GM18873 (cell line): ENCODE results near the gene PIAS4.

Source experiments
- ATAC-seq: cut with Tn5 transposase; IDR thresholded peaks from one replicate; pipeline ENCODE4 v1.9.1; 2021; ENCODE audit warnings: mild to moderate bottlenecking, moderate library complexity, moderate number of reproducible peaks; ENCODE audit not compliant: unreplicated experiment, low FRiP score

The PIAS4 gene

DNA sequence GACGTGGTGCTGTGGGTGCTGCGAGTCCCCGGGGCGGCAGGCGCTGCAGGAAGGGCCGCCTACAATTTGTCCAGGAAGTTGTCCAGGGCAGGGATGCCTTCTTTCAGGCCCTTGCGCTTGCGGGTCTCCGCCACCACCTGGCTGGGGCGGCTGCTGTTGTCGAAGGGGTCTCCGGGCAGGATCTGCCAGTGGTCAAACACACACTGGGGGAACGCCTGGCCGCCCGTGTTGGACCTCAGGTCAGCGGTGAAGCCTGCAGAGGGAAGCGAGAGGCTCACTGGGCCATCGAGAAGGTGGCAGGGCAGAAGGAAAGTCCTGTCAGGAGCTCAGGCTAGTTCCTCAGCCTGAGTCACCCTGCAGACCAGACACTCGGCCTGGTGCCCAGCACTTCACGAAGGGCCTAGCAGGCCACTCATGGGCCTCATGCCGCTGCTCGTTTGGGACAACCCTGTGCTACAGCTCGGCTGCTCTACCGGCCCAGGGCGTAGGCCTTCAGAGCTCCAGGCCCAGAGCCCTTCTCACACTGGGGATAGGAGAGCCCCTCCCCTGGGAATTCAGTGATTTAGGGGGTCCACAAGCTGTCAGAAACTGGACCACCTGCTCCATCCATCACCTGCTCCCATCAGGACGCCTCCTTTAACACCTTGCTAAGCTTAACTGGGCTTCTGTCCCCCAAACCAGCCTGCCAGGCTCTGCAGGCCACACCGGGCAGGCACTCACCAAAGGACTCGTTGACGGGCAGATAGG, 30.9 kb upstream of the PIAS4 start:
- ATAC-seq, result no peak

DNA sequence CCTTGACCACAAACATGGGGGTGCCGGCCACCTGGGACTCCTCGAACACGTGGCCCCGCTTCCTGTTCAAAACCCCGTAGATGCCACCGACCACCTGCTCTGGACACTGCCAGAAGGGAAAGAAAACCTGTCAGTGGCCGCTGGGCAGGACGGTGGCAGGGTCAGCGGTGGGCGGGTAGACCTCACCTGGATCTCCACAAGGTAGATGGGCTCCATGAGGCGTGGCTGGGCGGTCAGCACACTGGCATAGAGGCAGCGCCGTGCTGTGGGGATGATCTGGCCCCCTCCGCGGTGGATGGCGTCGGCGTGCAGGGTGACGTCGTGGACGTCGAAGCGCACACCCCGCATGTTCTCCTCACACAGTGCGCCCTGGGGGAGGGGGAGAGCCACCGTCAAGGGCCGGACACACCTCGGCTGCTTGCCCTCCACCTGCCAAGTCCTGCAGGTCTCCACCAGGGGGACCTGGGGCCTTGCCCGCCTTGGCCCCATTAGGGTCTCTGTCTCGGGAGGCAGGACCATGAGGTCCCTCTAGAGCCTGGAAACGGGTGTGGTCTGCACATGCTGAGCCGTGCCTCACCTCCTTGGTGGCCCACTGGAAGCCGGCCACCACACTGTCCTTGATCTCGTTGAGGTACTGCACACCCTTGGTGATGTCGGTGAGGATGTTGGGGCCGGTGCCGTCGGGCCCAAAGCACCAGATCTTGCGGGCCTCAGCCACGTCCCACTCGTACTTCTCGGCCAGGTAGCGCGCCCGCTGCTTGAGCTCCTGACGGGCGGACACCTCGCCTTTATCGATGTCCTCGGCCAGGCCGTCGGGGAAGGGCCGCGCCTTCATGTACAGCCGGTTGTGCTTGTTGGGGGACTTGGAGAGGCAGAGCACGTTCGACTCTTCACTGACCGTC, 30.0 kb upstream of the PIAS4 start:
- ATAC-seq, result no peak

DNA sequence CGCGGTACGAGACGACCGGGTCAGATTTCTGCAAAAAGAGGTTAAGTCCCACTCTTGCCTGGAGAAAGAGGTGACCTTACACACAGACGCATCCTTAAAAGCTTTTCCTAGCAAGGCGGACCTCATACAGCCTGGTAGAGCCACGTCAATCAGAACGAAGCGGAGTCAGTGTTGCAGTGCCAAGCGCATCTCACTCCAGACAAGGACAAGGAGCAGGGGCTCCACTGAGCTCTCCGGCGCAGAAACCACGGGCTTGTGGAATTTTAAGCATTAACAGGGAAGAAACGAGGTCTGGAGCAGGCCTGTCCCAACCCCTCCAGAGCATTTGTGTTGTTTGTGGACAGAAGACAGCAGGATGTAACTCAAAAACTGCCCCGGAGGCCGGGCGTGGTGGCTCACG, 29.4 kb upstream of the PIAS4 start:
- ATAC-seq, result no peak

GRCh38 chr19:3979289-3979673, 28.3 kb upstream of the PIAS4 start:
- no peak for ATAC-seq

GRCh38 chr19:3979674-3980352, 27.7 kb upstream of the PIAS4 start:
- no peak for ATAC-seq

DNA sequence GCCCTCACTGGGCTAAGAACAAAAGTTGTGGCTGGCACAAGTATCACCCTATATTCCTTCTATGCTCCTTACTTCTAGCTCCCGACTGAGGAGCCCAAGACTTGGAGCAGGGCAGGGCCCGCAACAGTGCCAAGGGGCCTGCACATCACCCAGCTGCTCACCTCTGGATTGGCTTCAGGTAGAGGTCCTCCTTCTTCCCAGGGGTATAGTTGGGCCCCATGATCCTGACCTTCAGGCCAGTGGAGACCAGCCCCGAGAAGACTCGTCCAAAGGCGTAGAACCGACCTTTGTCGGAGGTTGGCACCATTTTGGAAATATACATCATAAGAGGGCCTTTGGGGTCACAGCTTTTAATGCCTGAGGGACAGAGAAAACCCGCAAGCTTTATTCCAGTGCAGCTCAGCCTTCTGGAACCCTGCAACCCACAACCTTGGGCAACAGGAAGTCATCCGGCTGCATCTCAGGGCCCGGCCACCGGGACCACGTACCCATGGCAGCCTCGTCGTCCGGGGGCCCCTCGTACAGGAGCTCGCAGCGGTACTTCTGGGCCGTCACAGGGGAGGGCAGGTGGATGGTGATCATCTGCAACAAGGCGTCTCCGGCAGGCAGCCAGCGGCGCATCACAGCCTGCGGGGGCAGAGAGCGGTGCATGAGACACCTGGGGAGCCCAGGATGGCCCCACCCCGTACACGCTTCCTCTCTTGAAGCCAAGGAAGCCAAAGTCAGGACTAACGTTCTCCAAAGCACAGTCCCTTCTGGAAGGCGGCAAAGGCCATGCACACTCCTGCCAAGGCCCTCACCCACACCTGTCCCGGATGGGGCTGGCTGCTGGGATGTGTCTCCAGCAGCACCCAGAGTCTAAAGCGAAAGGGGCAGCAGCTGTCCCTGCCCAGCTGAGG, 26.9 kb upstream of the PIAS4 start:
- no peak for ATAC-seq

DNA sequence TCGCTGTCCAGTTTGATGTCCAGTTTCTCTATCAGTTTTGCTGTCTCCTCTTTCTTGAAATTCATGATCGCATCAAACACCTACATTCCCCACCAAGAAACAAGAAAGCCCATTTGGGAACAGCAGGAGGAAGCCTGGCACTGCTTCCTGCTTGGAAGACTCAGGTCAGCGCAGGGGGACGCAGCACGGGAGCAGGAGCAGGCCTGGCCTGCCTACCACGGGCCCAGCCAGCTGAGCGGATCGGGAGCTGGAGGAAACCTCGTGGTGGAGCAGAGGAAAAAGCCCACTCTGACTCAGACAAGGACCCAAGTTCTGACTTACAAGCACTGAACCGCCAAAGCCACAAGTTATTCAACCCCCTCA, 26.2 kb upstream of the PIAS4 start:
- no peak for ATAC-seq

DNA sequence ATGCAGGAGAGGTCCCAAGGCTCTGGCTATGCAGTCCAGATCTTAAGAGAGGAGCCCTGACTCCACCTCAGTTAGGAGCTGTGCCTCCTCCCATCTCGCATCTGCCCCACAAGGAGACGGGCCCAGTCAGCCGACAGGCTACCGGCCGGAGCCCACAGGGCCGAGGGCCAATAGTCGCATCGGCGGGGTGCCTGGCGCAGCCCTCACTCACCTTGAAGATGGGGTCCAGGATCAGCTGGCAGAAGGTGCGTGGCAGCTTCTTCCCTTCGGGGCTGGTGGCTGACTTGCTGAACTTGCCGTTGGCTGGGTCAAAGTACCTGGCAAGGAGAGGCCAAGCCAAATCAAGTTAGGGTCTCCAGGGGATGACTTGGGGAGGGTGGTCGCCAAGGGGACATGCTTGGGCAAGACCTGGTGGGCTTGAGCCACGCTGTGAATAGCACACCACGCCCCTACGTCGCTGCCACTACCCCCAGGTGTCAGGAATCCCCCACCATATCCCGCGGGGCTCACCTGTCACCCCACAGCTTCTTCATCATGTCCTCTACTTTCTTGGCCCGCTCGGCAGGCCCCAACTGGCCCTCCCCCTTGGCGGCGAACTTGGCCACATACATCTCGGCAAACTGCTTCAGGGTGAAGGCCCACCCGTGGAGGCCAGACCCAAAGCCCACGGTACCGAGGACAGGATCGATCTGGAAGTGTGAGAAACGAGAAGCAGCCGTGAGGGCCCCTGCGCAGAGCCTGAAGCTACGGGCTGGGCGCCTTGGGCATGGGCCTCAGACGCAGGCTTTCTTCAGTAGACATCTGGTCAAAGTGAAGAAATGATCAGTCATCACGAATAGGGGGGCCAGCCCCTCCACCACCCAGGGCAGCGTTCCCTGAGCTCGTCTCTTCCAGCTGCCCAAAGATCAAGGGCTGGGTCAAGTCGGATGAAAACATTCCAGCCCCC, 25.5 kb upstream of the PIAS4 start:
- no peak for ATAC-seq

DNA sequence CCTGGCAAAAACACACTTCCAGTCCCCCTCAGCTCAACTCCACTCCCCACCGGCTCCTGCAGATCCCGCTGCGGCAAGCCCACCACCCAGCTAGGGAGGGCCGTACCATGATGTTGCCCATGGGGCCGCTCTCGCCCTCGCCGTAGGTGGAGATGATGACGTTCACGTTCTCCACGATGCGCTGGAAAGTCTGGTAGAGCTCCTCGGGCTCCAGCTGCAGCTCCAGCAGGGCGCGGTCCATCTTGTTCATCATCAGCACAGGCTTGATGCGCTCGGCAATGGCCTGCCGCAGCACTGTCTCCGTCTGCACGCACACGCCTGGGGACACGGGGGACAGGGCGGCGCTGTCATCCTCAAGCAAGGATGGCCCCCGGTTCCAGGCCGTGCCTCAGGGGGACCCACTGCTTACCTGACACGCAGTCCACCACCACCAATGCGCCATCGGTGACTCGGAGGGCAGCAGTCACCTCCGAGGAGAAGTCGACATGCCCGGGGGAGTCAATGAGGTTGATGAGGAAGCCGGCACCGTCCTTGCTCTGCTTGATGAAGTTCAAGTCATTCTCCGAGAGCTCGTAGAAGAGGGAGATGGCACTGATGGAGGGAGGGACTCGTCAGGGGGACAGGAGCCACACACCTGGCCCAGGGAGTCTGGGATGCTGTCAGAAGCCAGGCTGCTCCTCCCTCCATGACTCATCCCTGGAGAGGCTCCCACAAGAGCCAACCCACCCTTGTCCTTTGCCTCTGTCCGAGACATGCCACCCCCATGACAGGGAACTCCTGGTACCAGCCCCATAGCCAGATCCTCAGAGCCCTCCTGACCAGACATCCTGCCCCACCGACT, 24.6 kb upstream of the PIAS4 start:
- ATAC-seq, result no peak

DNA sequence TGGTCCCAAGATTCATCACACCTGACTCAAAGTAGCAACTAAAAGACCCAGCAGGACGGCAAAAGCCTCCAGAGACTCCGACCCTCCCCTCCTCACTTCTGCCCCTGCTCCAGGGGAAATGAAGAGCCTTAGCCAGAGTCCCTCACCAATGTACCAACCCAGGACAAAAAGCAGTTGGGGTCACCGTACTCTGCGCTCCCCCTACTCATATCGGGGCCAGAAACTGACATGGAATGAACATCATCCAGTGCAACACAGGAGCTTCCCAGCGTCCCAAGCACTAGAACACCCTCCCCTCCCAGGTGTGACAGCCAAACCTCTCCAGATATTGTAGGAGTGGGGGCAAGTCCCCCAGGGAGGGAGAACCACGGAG, 24.0 kb upstream of the PIAS4 start:
- ATAC-seq, result no peak

- ATAC-seq, result no peak
These were observed 23.5 kb upstream of the PIAS4 start for GRCh38 chr19:3983936-3984583.

GRCh38 chr19:3984584-3984907, 23.0 kb upstream of the PIAS4 start:
- no peak for ATAC-seq

GRCh38 chr19:3984908-3985642, 22.5 kb upstream of the PIAS4 start, which contains the start of gene EEF2:
EEF2 (minus strand) TSS chr19:3985463; CDS start chr19:3985380, 83 bp downstream.
- ATAC-seq, result peak; percentile 29

- ATAC-seq, result no peak
These were observed 21.8 kb upstream of the PIAS4 start for GRCh38 chr19:3985643-3986259.

GRCh38 chr19:3986260-3987041, 21.1 kb upstream of the PIAS4 start:
- ATAC-seq, result no peak
